Adrenal gland (tissue), 5 donors: ENCODE data around the gene IFNGR1.

Source experiments
- POLR2A ChIP-seq, 2 donors: fragments of 450-650 bp; IDR thresholded peaks; one replicate each; pipeline ENCODE4 v1.6.1; 2017; ENCODE audit warnings: antibody characterized with exemption in 2 of 2, mild to moderate bottlenecking in 2 of 2, moderate library complexity in 1 of 2
- TF ChIP-seq, protein P1 (sequence below), 6 experiments: fragments of 450-650 bp in 4 of 6; fragments of 200-600 bp in 2 of 6; sonication (generic) in 1 of 6; IDR thresholded peaks; 1 replicate in 5 of 6; 2 replicates in 1 of 6; pipeline versions ENCODE4 v1.5.1 to v1.8.0; 2016 to 2021; ENCODE audit warnings: antibody characterized with exemption in 6 of 6, mild to moderate bottlenecking in 2 of 6, moderate library complexity in 1 of 6
- donor health status: DM: no; HTN: no; CAD: no.

DNA sequence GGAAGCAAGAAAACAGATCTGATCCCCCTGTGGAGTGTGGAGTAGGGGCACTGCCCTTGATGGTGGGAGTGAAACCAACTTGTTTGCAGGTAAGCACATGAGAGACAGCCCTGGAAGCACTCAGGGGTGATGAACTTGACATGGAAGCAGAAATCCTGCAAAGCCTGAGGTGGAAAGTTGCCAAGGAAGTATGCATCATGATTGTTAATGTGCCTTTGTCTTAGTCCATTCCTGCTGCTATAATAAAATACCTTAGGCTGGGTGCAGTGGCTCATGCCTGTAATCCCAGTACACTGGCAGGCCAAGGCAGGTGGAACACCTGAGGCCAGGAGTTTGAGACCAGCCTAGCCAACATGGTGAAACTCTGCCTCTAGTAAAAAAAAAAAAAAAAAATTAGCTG is 40.2 kb upstream of the IFNGR1 start:
- no peak for TF ChIP-seq POLR2A (IDR thresholded peaks at IDR 0.05)
- TF ChIP-seq, protein P1, sequence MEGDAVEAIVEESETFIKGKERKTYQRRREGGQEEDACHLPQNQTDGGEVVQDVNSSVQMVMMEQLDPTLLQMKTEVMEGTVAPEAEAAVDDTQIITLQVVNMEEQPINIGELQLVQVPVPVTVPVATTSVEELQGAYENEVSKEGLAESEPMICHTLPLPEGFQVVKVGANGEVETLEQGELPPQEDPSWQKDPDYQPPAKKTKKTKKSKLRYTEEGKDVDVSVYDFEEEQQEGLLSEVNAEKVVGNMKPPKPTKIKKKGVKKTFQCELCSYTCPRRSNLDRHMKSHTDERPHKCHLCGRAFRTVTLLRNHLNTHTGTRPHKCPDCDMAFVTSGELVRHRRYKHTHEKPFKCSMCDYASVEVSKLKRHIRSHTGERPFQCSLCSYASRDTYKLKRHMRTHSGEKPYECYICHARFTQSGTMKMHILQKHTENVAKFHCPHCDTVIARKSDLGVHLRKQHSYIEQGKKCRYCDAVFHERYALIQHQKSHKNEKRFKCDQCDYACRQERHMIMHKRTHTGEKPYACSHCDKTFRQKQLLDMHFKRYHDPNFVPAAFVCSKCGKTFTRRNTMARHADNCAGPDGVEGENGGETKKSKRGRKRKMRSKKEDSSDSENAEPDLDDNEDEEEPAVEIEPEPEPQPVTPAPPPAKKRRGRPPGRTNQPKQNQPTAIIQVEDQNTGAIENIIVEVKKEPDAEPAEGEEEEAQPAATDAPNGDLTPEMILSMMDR (IDR thresholded peaks at IDR 0.05), result no peak
